WTC11 (cell line): ENCODE data around the gene FSTL4. TPM values are rescaled to one million over a fixed set of nuclear protein-coding genes. Genes with fewer than 3 reads are reported as not detected.
A peak's percentile ranks its signal among the peaks of the same experiment; 100 is the strongest.

Experiments used
- ATAC-seq: fragments of 200-7000 bp; cut with Tn5 transposase; 2 replicates; pipeline ENCODE4 v1.10.0; 2021; ENCODE audit warnings: mild to moderate bottlenecking, moderate library complexity
- CTCF ChIA-PET: fragments of 300-600 bp; sonication (Branson Sonifier 250); formaldehyde crosslinking; loops from one replicate; lab custom pipeline; 2021; ENCODE audit warnings: antibody characterized with exemption; lab: Charles Lee
- POLR2A ChIA-PET: fragments of 350-600 bp; sonication (Branson Sonifier 250); formaldehyde crosslinking; loops from one replicate; lab custom pipeline; 2021; ENCODE audit warnings: antibody characterized with exemption; lab: Charles Lee
- DNase-seq: peaks from one replicate; pipeline ENCODE4 v3.0.0; 2021; ENCODE audit warnings: low spot score
- H3K27ac Mint-ChIP-seq: 2 replicates; pipeline ENCODE4 v1.8.0; 2021; ENCODE audit warnings: mixed read lengths
- H3K27me3 Mint-ChIP-seq: 2 replicates; pipeline ENCODE4 v1.8.0; 2021; ENCODE audit warnings: low read depth, mild to moderate bottlenecking, moderate library complexity, mixed read lengths
- H3K36me3 Mint-ChIP-seq: 2 replicates; pipeline ENCODE4 v1.8.0; 2021; ENCODE audit warnings: mixed read lengths
- H3K4me1 Mint-ChIP-seq: 2 replicates; pipeline ENCODE4 v1.8.0; 2022; ENCODE audit warnings: mixed read lengths
- H3K4me3 Mint-ChIP-seq: 2 replicates; pipeline ENCODE4 v1.8.0; 2021; ENCODE audit warnings: mild to moderate bottlenecking, moderate library complexity, mixed read lengths
- H3K9me3 Mint-ChIP-seq: 2 replicates; pipeline ENCODE4 v1.8.0; 2021; ENCODE audit warnings: mixed read lengths
- ATF1 ChIP-seq: sonication (generic); formaldehyde crosslinking; IDR thresholded peaks from 2 replicates; pipeline ENCODE4 v1.8.1; 2023; ENCODE audit warnings: mild to moderate bottlenecking, moderate library complexity, missing genetic modification reagents
- GABPB1 ChIP-seq: sonication (generic); formaldehyde crosslinking; IDR thresholded peaks from 2 replicates; pipeline ENCODE4 v1.8.1; 2023; ENCODE audit warnings: mild to moderate bottlenecking, missing genetic modification reagents
- MYBL2 ChIP-seq: sonication (generic); formaldehyde crosslinking; IDR thresholded peaks from 2 replicates; pipeline ENCODE4 v1.8.1; 2023; ENCODE audit warnings: mild to moderate bottlenecking, moderate library complexity, missing genetic modification reagents
- TCF7 ChIP-seq: sonication (generic); formaldehyde crosslinking; IDR thresholded peaks from 2 replicates; pipeline ENCODE4 v1.8.0; 2022; ENCODE audit warnings: mild to moderate bottlenecking, low read depth, missing genetic modification reagents, moderate library complexity
- total RNA-seq: library from RNA; stranded (reverse); gene quantifications from 3 replicates; pipeline ENCODE4 v1.2.3, GENCODE V29; 2021
- TF ChIP-seq, protein P1 (sequence below): sonication (generic); formaldehyde crosslinking; IDR thresholded peaks from 2 replicates; pipeline ENCODE4 v1.8.1; 2023; ENCODE audit warnings: mild to moderate bottlenecking, missing genetic modification reagents, borderline replicate concordance
- TF ChIP-seq, protein P2 (sequence below): fragments of 250-450 bp; sonication (Bioruptor Pico); IDR thresholded peaks from 2 replicates; pipeline ENCODE4 v1.9.0; 2021; ENCODE audit warnings: mild to moderate bottlenecking
- TF ChIP-seq, protein P3 (sequence below): sonication (generic); formaldehyde crosslinking; IDR thresholded peaks from 2 replicates; pipeline ENCODE4 v1.8.0; 2023; ENCODE audit warnings: missing genetic modification reagents
- TF ChIP-seq, protein P4 (sequence below): sonication (generic); formaldehyde crosslinking; conservative IDR thresholded peaks from 2 replicates; pipeline ENCODE4 v1.8.1; 2023; ENCODE audit warnings: mild to moderate bottlenecking, low read depth, missing genetic modification reagents, moderate library complexity
- TF ChIP-seq, protein P5 (sequence below): sonication (generic); formaldehyde crosslinking; IDR thresholded peaks from 2 replicates; pipeline ENCODE4 v1.8.0; 2023; ENCODE audit warnings: mild to moderate bottlenecking, missing genetic modification reagents
- TF ChIP-seq, protein P6 (sequence below): sonication (generic); formaldehyde crosslinking; IDR thresholded peaks from 2 replicates; pipeline ENCODE4 v1.8.0; 2022; ENCODE audit warnings: mild to moderate bottlenecking, missing genetic modification reagents

The FSTL4 gene
- total RNA-seq, 1 experiment from 2014 or later, result 6.1 TPM

DNA sequence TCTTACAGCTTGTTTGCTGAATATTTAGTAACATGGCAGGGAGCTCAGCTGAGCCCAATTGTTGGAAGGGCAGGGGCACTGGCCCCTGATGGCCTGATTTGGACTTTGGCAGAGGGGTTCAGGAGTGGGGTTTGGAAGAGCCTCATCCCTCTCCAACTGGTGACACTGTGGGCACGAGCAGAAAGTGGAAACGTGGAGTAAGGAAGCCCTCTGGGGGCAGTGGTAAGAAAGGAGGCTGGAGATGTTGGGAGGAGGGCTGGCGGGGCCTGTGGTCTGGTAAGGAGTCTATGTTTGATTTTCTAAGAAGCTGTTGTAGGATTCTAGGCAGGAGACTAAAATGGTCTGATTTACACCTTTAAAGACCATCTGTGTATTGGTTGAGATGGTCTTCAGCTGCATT, 351.6 kb downstream of the FSTL4 start:
- Mint-ChIP-seq H3K4me1 (peaks cover 22% of the 10 kb centered on the region), H3K27ac (no peak overlapping the region), H3K36me3 (no peaks in the 10 kb centered on the region), H3K9me3 (no peaks in the 10 kb centered on the region), H3K27me3 (no peaks in the 10 kb centered on the region), H3K4me3 (no peak overlapping the region)
- no peak for TF ChIP-seq MYBL2 (CRISPR knock-in tag)
- DNase-seq (no peak), ATAC-seq (no peak)
- CTCF ChIA-PET, result interaction anchor here (2.0 to 2.4 kb wide), 2 partner anchors 13 to 149 kb away, joined by 7 to 8 read pairs; no protein-coding TSS in a partner anchor
- POLR2A ChIA-PET, result no interaction called here

DNA sequence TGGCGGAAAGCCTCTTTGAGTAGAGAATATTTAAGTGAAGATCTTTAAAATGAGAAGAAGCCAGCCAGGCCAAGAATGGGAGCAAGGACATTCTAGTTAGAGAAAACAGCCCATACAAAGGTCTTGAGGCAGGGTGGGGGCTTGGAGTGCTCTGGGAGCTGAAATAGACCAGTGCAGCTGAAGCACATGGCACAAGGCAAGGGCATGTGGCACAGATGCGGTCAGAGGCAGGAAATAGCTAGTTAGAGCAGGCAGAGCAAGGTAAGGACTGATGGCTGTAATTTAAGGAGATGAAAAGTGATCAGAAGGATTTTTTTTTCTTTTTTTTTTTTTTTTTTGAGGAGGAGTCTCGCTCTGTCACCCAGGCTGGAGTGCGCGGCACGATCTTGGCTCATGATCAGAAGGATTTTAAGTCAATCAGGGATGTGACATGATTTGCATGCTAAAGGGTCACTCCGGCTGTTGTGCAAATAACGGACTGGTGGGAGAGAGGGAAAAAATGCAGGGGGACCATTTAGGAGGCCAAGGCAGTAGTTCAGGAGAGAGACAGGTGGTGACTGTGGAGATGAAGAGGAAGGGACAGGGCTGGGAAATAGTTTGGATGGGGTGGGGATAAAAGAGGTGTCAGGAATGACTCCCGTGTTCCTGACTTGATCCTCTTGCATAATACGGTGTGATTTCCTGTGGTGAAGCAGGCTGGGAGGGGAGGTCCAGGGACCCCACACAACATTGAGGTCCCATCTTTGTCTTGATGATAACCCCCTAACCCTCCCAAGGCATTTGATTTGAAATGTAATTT, 352.9 kb downstream of the FSTL4 start:
- TF ChIP-seq, protein P1, sequence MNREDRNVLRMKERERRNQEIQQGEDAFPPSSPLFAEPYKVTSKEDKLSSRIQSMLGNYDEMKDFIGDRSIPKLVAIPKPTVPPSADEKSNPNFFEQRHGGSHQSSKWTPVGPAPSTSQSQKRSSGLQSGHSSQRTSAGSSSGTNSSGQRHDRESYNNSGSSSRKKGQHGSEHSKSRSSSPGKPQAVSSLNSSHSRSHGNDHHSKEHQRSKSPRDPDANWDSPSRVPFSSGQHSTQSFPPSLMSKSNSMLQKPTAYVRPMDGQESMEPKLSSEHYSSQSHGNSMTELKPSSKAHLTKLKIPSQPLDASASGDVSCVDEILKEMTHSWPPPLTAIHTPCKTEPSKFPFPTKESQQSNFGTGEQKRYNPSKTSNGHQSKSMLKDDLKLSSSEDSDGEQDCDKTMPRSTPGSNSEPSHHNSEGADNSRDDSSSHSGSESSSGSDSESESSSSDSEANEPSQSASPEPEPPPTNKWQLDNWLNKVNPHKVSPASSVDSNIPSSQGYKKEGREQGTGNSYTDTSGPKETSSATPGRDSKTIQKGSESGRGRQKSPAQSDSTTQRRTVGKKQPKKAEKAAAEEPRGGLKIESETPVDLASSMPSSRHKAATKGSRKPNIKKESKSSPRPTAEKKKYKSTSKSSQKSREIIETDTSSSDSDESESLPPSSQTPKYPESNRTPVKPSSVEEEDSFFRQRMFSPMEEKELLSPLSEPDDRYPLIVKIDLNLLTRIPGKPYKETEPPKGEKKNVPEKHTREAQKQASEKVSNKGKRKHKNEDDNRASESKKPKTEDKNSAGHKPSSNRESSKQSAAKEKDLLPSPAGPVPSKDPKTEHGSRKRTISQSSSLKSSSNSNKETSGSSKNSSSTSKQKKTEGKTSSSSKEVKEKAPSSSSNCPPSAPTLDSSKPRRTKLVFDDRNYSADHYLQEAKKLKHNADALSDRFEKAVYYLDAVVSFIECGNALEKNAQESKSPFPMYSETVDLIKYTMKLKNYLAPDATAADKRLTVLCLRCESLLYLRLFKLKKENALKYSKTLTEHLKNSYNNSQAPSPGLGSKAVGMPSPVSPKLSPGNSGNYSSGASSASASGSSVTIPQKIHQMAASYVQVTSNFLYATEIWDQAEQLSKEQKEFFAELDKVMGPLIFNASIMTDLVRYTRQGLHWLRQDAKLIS (CRISPR knock-in tag), result no peak
- TF ChIP-seq, protein P2, sequence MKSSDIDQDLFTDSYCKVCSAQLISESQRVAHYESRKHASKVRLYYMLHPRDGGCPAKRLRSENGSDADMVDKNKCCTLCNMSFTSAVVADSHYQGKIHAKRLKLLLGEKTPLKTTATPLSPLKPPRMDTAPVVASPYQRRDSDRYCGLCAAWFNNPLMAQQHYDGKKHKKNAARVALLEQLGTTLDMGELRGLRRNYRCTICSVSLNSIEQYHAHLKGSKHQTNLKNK (CRISPR knock-in tag), result no peak
- TF ChIP-seq, protein P3, sequence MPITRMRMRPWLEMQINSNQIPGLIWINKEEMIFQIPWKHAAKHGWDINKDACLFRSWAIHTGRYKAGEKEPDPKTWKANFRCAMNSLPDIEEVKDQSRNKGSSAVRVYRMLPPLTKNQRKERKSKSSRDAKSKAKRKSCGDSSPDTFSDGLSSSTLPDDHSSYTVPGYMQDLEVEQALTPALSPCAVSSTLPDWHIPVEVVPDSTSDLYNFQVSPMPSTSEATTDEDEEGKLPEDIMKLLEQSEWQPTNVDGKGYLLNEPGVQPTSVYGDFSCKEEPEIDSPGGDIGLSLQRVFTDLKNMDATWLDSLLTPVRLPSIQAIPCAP (CRISPR knock-in tag), result no peak
- TF ChIP-seq, protein P4, sequence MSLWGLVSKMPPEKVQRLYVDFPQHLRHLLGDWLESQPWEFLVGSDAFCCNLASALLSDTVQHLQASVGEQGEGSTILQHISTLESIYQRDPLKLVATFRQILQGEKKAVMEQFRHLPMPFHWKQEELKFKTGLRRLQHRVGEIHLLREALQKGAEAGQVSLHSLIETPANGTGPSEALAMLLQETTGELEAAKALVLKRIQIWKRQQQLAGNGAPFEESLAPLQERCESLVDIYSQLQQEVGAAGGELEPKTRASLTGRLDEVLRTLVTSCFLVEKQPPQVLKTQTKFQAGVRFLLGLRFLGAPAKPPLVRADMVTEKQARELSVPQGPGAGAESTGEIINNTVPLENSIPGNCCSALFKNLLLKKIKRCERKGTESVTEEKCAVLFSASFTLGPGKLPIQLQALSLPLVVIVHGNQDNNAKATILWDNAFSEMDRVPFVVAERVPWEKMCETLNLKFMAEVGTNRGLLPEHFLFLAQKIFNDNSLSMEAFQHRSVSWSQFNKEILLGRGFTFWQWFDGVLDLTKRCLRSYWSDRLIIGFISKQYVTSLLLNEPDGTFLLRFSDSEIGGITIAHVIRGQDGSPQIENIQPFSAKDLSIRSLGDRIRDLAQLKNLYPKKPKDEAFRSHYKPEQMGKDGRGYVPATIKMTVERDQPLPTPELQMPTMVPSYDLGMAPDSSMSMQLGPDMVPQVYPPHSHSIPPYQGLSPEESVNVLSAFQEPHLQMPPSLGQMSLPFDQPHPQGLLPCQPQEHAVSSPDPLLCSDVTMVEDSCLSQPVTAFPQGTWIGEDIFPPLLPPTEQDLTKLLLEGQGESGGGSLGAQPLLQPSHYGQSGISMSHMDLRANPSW (CRISPR knock-in tag), result no peak
- TF ChIP-seq ATF1 (CRISPR knock-in tag), result no peak
- TF ChIP-seq GABPB1 (CRISPR knock-in tag), result no peak
- TF ChIP-seq TCF7, result no peak
- TF ChIP-seq, protein P5, sequence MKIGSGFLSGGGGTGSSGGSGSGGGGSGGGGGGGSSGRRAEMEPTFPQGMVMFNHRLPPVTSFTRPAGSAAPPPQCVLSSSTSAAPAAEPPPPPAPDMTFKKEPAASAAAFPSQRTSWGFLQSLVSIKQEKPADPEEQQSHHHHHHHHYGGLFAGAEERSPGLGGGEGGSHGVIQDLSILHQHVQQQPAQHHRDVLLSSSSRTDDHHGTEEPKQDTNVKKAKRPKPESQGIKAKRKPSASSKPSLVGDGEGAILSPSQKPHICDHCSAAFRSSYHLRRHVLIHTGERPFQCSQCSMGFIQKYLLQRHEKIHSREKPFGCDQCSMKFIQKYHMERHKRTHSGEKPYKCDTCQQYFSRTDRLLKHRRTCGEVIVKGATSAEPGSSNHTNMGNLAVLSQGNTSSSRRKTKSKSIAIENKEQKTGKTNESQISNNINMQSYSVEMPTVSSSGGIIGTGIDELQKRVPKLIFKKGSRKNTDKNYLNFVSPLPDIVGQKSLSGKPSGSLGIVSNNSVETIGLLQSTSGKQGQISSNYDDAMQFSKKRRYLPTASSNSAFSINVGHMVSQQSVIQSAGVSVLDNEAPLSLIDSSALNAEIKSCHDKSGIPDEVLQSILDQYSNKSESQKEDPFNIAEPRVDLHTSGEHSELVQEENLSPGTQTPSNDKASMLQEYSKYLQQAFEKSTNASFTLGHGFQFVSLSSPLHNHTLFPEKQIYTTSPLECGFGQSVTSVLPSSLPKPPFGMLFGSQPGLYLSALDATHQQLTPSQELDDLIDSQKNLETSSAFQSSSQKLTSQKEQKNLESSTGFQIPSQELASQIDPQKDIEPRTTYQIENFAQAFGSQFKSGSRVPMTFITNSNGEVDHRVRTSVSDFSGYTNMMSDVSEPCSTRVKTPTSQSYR (CRISPR knock-in tag), result no peak
- TF ChIP-seq, protein P6, sequence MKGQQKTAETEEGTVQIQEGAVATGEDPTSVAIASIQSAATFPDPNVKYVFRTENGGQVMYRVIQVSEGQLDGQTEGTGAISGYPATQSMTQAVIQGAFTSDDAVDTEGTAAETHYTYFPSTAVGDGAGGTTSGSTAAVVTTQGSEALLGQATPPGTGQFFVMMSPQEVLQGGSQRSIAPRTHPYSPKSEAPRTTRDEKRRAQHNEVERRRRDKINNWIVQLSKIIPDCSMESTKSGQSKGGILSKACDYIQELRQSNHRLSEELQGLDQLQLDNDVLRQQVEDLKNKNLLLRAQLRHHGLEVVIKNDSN (CRISPR knock-in tag), result no peak
- Mint-ChIP-seq H3K4me3 (no peak overlapping the region), H3K27me3 (no peaks in the 10 kb centered on the region), H3K9me3 (no peaks in the 10 kb centered on the region), H3K36me3 (no peaks in the 10 kb centered on the region), H3K27ac (peak overlapping the region; percentile 61), H3K4me1 (peaks cover 22% of the 10 kb centered on the region)
- DNase-seq (no peak), ATAC-seq (no peak)
- CTCF ChIA-PET, result interaction anchor here (0.7 kb wide), 1 partner anchor 12 kb away, joined by 4 read pairs; no protein-coding TSS in a partner anchor
- POLR2A ChIA-PET, result interaction anchor here (0.6 kb wide), 1 partner anchor 1198 kb away, joined by 4 read pairs; no protein-coding TSS in a partner anchor
